IPS DF 6.9 (cell line): Measurements from ENCODE around the gene SND1.

Experiments
- DNase-seq: peaks from one replicate; pipeline ENCODE4 v3.0.0-alpha.2; 2013; ENCODE audit warnings: low read depth, low spot score
- H3K27ac ChIP-seq: one replicate; pipeline ENCODE4 v1.5.1; 2013; ENCODE audit warnings: low read length, control low read depth
- H3K27me3 ChIP-seq: 2 replicates; pipeline ENCODE4 v1.6.1; 2013; ENCODE audit warnings: mild to moderate bottlenecking, low read length; ENCODE audit not compliant: control insufficient read depth, insufficient read depth
- H3K36me3 ChIP-seq: 2 replicates; pipeline ENCODE4 v1.6.1; 2013; ENCODE audit warnings: low read length; ENCODE audit not compliant: control insufficient read depth, insufficient read depth
- H3K4me1 ChIP-seq: 2 replicates; pipeline ENCODE4 v1.6.1; 2013; ENCODE audit warnings: low read length; ENCODE audit not compliant: control insufficient read depth, insufficient read depth
- H3K4me3 ChIP-seq: 2 replicates; pipeline ENCODE4 v1.5.1; 2013; ENCODE audit warnings: mild to moderate bottlenecking, low read length
- H3K9me3 ChIP-seq: 2 replicates; pipeline ENCODE4 v1.6.1; 2013; ENCODE audit warnings: low read length, inconsistent platforms; ENCODE audit not compliant: control insufficient read depth, insufficient read depth
- WGBS: extraction: QIAGEN DNeasy Blood & Tissue Kit; methylation state at CpG from one replicate; pipeline ENCODE4 v1.1.7; 2013; ENCODE audit warnings: mixed read lengths, missing lambda C conversion rate; ENCODE audit not compliant: insufficient read length, insufficient coverage; 5-methylcytosine and 5-hydroxymethylcytosine counted together

Gene SND1

DNA sequence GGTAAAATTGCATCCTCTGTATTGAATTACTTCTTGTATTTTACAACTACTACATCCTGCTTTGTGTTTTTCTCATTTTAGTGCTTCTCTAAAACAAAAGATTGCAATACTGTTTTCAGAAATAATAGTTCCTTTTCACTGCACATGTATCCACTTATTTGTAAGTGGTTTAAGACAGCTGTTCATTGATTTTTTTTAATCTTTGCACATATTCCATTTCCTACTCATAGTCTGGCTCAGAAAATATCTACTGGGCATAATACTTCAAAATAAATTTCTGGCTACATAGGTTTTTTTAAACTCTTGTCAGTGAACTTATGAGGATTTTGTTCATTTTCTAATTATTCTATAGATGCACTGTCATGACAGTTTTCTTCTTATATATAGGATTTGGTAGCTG is 54.8 kb downstream of the SND1 start:
- DNase-seq, result no peak
- H3K27ac ChIP-seq, result no peak overlapping the region
- no peaks in the 10 kb centered on the region for H3K27me3 ChIP-seq
- no peaks in the 10 kb centered on the region for H3K4me1 ChIP-seq
- no peaks in the 10 kb centered on the region; the same call in 1 of the 2 replicates for H3K9me3 ChIP-seq
- H3K36me3 ChIP-seq, result peaks cover 11% of the 10 kb centered on the region; the same call in 1 of the 2 replicates
- no peak overlapping the region for H3K4me3 ChIP-seq

- Histone ChIP-seq H3K9me3 (no peaks in the 10 kb centered on the region; the same call in 1 of the 2 replicates), H3K36me3 (peaks cover 7% of the 10 kb centered on the region; the same call in 1 of the 2 replicates), H3K27ac (no peak overlapping the region), H3K27me3 (no peaks in the 10 kb centered on the region), H3K4me3 (no peak overlapping the region), H3K4me1 (no peaks in the 10 kb centered on the region)
- no CpG with 5 or more reads among the region's 1 CpG for WGBS
- DNase-seq, result no peak
Observed at GRCh38 chr7:127708201-127708600, 56.2 kb downstream of the SND1 start.

GRCh38 chr7:127708788-127709187 is 56.8 kb downstream of the SND1 start:
- Histone ChIP-seq H3K27me3 (no peaks in the 10 kb centered on the region), H3K36me3 (peaks cover 7% of the 10 kb centered on the region; the same call in 1 of the 2 replicates), H3K4me1 (no peaks in the 10 kb centered on the region), H3K4me3 (no peak overlapping the region), H3K27ac (no peak overlapping the region), H3K9me3 (no peaks in the 10 kb centered on the region; the same call in 1 of the 2 replicates)
- peak; percentile 67 for DNase-seq
- no CpG with 5 or more reads among the region's 1 CpG for whole genome bisulfite sequencing

- no peak overlapping the region for H3K27ac ChIP-seq
- H3K36me3 ChIP-seq, result no peaks in the 10 kb centered on the region; the same call in 1 of the 2 replicates
- WGBS, result no CpG with 5 or more reads among the region's 1 CpG
- H3K4me3 ChIP-seq, result no peak overlapping the region
- H3K4me1 ChIP-seq, result no peaks in the 10 kb centered on the region
- no peaks in the 10 kb centered on the region for H3K27me3 ChIP-seq
- DNase-seq, result no peak
- H3K9me3 ChIP-seq, result no peaks in the 10 kb centered on the region; the same call in 1 of the 2 replicates
Observed at GRCh38 chr7:127710635-127711034, 58.6 kb downstream of the SND1 start.

GRCh38 chr7:127711872-127712271 is 59.9 kb downstream of the SND1 start:
- no peak overlapping the region for H3K4me3 ChIP-seq
- H3K27me3 ChIP-seq, result no peaks in the 10 kb centered on the region
- no peak overlapping the region for H3K27ac ChIP-seq
- no peaks in the 10 kb centered on the region; the same call in 1 of the 2 replicates for H3K36me3 ChIP-seq
- no peak for DNase-seq
- whole genome bisulfite sequencing, result no CpG with 5 or more reads among the region's 4 CpGs
- H3K4me1 ChIP-seq, result no peaks in the 10 kb centered on the region
- H3K9me3 ChIP-seq, result no peaks in the 10 kb centered on the region; the same call in 1 of the 2 replicates

DNA sequence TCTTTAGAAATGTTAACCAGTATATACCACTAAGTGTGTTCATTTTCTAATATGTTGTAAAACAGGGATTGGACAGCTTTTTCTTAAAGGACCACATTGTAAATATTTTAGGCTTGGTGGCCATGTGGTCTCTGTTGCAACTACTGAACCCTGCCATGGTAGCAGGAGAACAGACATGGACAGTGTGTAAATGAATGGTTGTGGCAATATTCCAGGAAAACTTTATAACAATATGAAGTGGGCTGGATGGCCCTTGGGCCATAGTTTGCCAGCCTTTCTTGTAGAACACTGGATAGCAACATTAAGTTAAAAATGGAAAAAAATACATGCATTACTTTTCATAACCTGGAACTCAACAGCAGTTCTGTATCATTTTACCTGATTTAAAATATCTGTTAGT is 61.0 kb downstream of the SND1 start:
- Histone ChIP-seq H3K36me3 (no peaks in the 10 kb centered on the region; the same call in 1 of the 2 replicates), H3K4me1 (no peaks in the 10 kb centered on the region), H3K27ac (no peak overlapping the region), H3K4me3 (no peak overlapping the region), H3K27me3 (no peaks in the 10 kb centered on the region), H3K9me3 (no peaks in the 10 kb centered on the region; the same call in 1 of the 2 replicates)
- DNase-seq, result no peak

DNA sequence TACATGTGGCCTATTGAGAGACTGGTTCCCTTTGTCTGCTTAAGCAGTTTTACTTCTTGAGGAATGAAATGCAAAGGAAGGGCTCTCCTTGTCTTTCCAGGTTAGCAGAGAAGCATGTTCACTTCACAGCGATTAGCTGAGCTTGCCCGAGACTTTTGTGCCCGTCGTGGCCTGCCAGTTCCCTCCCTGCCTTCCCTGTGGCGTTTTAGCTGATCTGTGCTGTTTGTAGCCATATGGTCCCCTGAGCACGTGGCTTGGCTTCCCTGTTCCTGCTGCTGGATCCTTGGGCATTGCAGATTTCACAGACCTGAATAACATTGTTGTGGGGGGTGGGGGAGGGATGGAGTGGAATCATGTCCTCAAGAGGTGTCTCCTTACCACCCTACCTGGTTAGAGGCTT is 61.8 kb downstream of the SND1 start:
- H3K36me3 ChIP-seq, result no peaks in the 10 kb centered on the region; the same call in 1 of the 2 replicates
- no peaks in the 10 kb centered on the region for H3K27me3 ChIP-seq
- no peaks in the 10 kb centered on the region; the same call in 1 of the 2 replicates for H3K9me3 ChIP-seq
- no peak overlapping the region for H3K4me3 ChIP-seq
- no CpG with 5 or more reads among the region's 6 CpGs for WGBS
- no peaks in the 10 kb centered on the region for H3K4me1 ChIP-seq
- no peak overlapping the region for H3K27ac ChIP-seq
- DNase-seq, result no peak

- H3K36me3 ChIP-seq, result no peaks in the 10 kb centered on the region; the same call in 1 of the 2 replicates
- no peaks in the 10 kb centered on the region for H3K4me1 ChIP-seq
- H3K27me3 ChIP-seq, result no peaks in the 10 kb centered on the region
- H3K27ac ChIP-seq, result no peak overlapping the region
- no peak overlapping the region for H3K4me3 ChIP-seq
- no CpG with 5 or more reads among the region's 3 CpGs for WGBS
- DNase-seq, result no peak
- H3K9me3 ChIP-seq, result no peaks in the 10 kb centered on the region; the same call in 1 of the 2 replicates
Observed at GRCh38 chr7:127715272-127715671, 63.3 kb downstream of the SND1 start.

GRCh38 chr7:127715901-127716300 is 63.9 kb downstream of the SND1 start:
- no peaks in the 10 kb centered on the region; the same call in 1 of the 2 replicates for H3K36me3 ChIP-seq
- H3K4me3 ChIP-seq, result no peak overlapping the region
- H3K27ac ChIP-seq, result no peak overlapping the region
- DNase-seq, result no peak
- WGBS, result no CpG with 5 or more reads among the region's 1 CpG
- no peaks in the 10 kb centered on the region; the same call in 1 of the 2 replicates for H3K9me3 ChIP-seq
- no peaks in the 10 kb centered on the region for H3K4me1 ChIP-seq
- no peaks in the 10 kb centered on the region for H3K27me3 ChIP-seq

DNA sequence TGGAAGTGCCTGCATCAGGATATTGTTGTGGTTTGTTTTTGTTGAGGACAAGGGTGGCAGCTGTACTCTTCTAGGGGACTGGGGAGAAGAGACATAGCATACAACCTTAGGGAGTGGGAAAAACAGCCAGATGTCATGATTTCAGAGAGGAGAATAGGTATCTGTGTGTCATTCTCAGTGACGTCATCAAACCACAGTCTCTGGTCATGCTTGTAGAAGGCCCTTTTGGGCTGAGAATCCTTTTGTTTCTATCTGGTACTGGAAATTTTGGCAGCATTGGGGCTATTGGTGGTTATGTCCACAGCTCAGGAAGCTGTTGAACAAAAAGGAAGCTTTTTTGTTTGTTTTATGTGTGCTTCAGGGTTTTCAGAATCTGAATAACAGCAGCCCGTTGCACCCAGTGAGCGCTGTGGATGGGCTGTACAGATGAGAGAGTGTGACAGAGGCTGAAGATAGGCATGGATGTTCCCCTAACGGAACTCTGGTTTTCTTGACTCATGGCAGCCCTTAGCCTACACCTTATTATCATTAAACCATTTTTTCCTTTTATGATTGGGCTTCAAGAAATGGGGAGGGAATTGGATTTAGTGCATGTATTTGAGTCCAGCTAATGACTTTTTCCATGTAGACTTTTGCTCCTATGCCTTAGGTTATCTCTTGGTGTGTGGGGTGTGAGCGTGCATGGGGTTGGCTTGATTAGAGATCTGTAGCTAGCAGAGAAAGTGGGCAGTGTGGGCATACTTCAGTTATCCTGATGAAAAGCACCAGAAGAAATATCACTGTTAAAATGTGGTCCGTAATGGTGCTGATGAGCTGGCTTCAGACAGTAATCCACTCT is 65.7 kb downstream of the SND1 start:
- WGBS, result no CpG with 5 or more reads among the region's 6 CpGs
- H3K9me3 ChIP-seq, result no peaks in the 10 kb centered on the region
- DNase-seq, result no peak
- H3K27me3 ChIP-seq, result no peaks in the 10 kb centered on the region
- H3K4me3 ChIP-seq, result no peak overlapping the region
- no peak overlapping the region for H3K27ac ChIP-seq
- 0 out of 2 replicates have a peak, but pooled peaks cover 3% of the 10 kb centered on the region for H3K36me3 ChIP-seq
- H3K4me1 ChIP-seq, result no peaks in the 10 kb centered on the region

GRCh38 chr7:127718340-127718679 is 66.3 kb downstream of the SND1 start:
- WGBS, result 100% methylated on average over 4 of the region's 7 CpGs
- Histone ChIP-seq H3K4me1 (no peaks in the 10 kb centered on the region), H3K27me3 (no peaks in the 10 kb centered on the region), H3K36me3 (0 out of 2 replicates have a peak, but pooled peaks cover 3% of the 10 kb centered on the region), H3K27ac (no peak overlapping the region), H3K4me3 (no peak overlapping the region), H3K9me3 (no peaks in the 10 kb centered on the region)
- no peak for DNase-seq
